GM23248 (cell line): Measurements from ENCODE around the gene MLLT6.

Experiments used
- EZH2 ChIP-seq: fragments of 200-600 bp; sonication (generic); IDR thresholded peaks from 2 replicates; pipeline ENCODE4 v1.6.1; 2018; ENCODE audit warnings: antibody characterized with exemption, mild to moderate bottlenecking; ENCODE audit not compliant: insufficient read depth, poor library complexity, severe bottlenecking
- EZH2phosphoT487 ChIP-seq: fragments of 200-600 bp; sonication (generic); IDR thresholded peaks from 2 replicates; pipeline ENCODE4 v1.6.1; 2018; ENCODE audit warnings: antibody characterized with exemption, moderate library complexity, mild to moderate bottlenecking, low read depth; ENCODE audit not compliant: insufficient read depth

GRCh38 chr17:38752308-38753070 is 47.4 kb downstream of the MLLT6 start, which contains the start of gene PSMB3:
- TF ChIP-seq EZH2 (no peak), EZH2phosphoT487 (no peak)
